Upper lobe of left lung (tissue), 6 donors: ENCODE measurements around the gene GRM3. TPM values are rescaled to one million over a fixed set of nuclear protein-coding genes. Genes with fewer than 3 reads are reported as not detected.

Source experiments
- ATAC-seq, 2 donors: fragments of 200-7000 bp; cut with Tn5 transposase; one replicate each; pipeline ENCODE4 v1.9.1; 2022; ENCODE audit warnings: mild to moderate bottlenecking in 2 of 2, moderate library complexity in 2 of 2; ENCODE audit not compliant: low FRiP score in 2 of 2
- DNase-seq, 2 donors: peaks; one replicate each; pipeline ENCODE4 v3.0.0-alpha.2; 2019 to 2020
- H3K27ac ChIP-seq, 4 donors: fragments of 200-600 bp; sonication (generic); one replicate each; pipeline ENCODE4 v1.5.1; 2016 to 2019
- H3K27me3 ChIP-seq, 4 donors: fragments of 200-600 bp; sonication (generic); one replicate each; pipeline ENCODE4 v1.5.1; 2017 to 2019
- H3K36me3 ChIP-seq, 4 donors: fragments of 200-600 bp; sonication (generic); one replicate each; pipeline ENCODE4 v1.5.1; 2016 to 2019
- H3K4me1 ChIP-seq, 4 donors: fragments of 200-600 bp; sonication (generic); one replicate each; pipeline ENCODE4 v1.5.1; 2018 to 2019
- H3K4me3 ChIP-seq, 4 donors: fragments of 200-600 bp; sonication (generic); one replicate each; pipeline ENCODE4 v1.5.1; 2017 to 2019; ENCODE audit warnings: mild to moderate bottlenecking in 2 of 4, moderate library complexity in 1 of 4
- H3K9me3 ChIP-seq, 4 donors: fragments of 200-600 bp; sonication (generic); one replicate each; pipeline ENCODE4 v1.5.1; 2018 to 2019
- EP300 ChIP-seq, 4 donors: sonication (generic); formaldehyde crosslinking; IDR thresholded peaks; one replicate each; pipeline ENCODE4 v1.5.1; 2017; ENCODE audit warnings: antibody characterized with exemption in 4 of 4, control low read depth in 2 of 4
- POLR2A ChIP-seq, 4 donors: fragments of 450-650 bp; IDR thresholded peaks; one replicate each; pipeline ENCODE4 v1.5.1; 2016 to 2017; ENCODE audit warnings: antibody characterized with exemption in 4 of 4, mild to moderate bottlenecking in 2 of 4
- POLR2AphosphoS5 ChIP-seq, 2 donors: sonication (generic); formaldehyde crosslinking; IDR thresholded peaks; one replicate each; pipeline ENCODE4 v1.5.1; 2017; ENCODE audit warnings: antibody characterized with exemption in 2 of 2
- WGBS, 2 donors: methylation state at CpG; one replicate each; pipeline ENCODE4 v1.1.5; 2017 to 2018; 5-methylcytosine and 5-hydroxymethylcytosine counted together
- total RNA-seq, 6 donors: library from RNA; depleted of rRNA in 4 of 6; stranded (reverse); fragments of >200 nt in 4 of 6; gene quantifications; one replicate each; pipeline versions ENCODE4 v1.1.0 to v1.2.1, GENCODE V29; 2016 to 2021
- TF ChIP-seq, protein P1 (sequence below), 6 experiments: fragments of 450-650 bp in 4 of 6; fragments of 200-600 bp in 2 of 6; sonication (generic) in 2 of 6; IDR thresholded peaks; one replicate each; pipeline ENCODE4 v1.5.1; 2016 to 2019; ENCODE audit warnings: antibody characterized with exemption in 6 of 6
- donor health status: DM: no; HTN: no; CAD: no; lungs with moderate emphysema.
- donor health status: DM: no; HTN: yes; CAD: no; lungs with severe emphysema.

Gene GRM3
- total RNA-seq, 6 donors from 2014 or later = not detected

DNA sequence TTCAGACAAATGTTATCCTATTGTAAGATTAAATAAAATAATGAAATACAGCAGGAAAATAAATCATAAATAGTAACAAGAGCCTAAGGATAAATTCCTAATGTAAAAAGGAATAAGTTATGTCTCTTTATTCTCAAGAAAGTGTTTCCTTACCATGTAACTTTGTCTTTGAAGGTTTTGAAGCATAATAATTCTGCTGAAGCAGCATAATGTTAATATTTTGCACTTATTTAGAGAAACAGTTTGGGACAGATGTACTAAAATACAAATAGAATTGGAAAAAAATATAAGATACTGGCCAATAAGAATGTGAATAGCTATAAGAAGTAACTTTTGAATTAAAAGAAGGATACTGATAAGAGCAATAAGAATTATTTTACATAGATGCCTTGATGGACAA, 45.7 kb downstream of the GRM3 start:
- DNase-seq (no peak), ATAC-seq (no peak)
- Histone ChIP-seq H3K9me3 (no peaks in the 10 kb centered on the region), H3K4me3 (no peak overlapping the region), H3K4me1 (no peaks in the 10 kb centered on the region), H3K36me3 (no peaks in the 10 kb centered on the region), H3K27me3 (no peaks in the 10 kb centered on the region), H3K27ac (no peak overlapping the region)
- no peak for TF ChIP-seq POLR2AphosphoS5 (IDR thresholded peaks at IDR 0.05)
- TF ChIP-seq, protein P1, sequence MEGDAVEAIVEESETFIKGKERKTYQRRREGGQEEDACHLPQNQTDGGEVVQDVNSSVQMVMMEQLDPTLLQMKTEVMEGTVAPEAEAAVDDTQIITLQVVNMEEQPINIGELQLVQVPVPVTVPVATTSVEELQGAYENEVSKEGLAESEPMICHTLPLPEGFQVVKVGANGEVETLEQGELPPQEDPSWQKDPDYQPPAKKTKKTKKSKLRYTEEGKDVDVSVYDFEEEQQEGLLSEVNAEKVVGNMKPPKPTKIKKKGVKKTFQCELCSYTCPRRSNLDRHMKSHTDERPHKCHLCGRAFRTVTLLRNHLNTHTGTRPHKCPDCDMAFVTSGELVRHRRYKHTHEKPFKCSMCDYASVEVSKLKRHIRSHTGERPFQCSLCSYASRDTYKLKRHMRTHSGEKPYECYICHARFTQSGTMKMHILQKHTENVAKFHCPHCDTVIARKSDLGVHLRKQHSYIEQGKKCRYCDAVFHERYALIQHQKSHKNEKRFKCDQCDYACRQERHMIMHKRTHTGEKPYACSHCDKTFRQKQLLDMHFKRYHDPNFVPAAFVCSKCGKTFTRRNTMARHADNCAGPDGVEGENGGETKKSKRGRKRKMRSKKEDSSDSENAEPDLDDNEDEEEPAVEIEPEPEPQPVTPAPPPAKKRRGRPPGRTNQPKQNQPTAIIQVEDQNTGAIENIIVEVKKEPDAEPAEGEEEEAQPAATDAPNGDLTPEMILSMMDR (IDR thresholded peaks at IDR 0.05) = no peak
- no peak for TF ChIP-seq EP300 (IDR thresholded peaks at IDR 0.05)
- no peak for TF ChIP-seq POLR2A (IDR thresholded peaks at IDR 0.05)

GRCh38 chr7:86692755-86693154, 49.0 kb downstream of the GRM3 start:
- ATAC-seq = no peak

GRCh38 chr7:86706406-86706805, 62.7 kb downstream of the GRM3 start:
- H3K4me3 ChIP-seq = no peak overlapping the region
- H3K27ac ChIP-seq = no peak overlapping the region
- no peaks in the 10 kb centered on the region for H3K4me1 ChIP-seq
- no peak for DNase-seq
- no peaks in the 10 kb centered on the region for H3K9me3 ChIP-seq
- 79 to 80% methylated on average over 1 of the region's 1 CpG for WGBS, 2 donors
- H3K36me3 ChIP-seq = no peaks in the 10 kb centered on the region
- H3K27me3 ChIP-seq = no peaks in the 10 kb centered on the region
- TF ChIP-seq EP300 (IDR thresholded peaks at IDR 0.05) (no peak), POLR2AphosphoS5 (IDR thresholded peaks at IDR 0.05) (no peak), POLR2A (IDR thresholded peaks at IDR 0.05) (no peak)
- TF ChIP-seq, protein P1 (IDR thresholded peaks at IDR 0.05) = no peak
- ATAC-seq = no peak

More at GRCh38 chr7:86692755-86693154, 49.0 kb downstream of the GRM3 start:
- 78 to 84% methylated on average over 2 of the region's 2 CpGs for WGBS, 2 donors
- no peak for TF ChIP-seq POLR2A (IDR thresholded peaks at IDR 0.05)
- TF ChIP-seq, protein P1 (IDR thresholded peaks at IDR 0.05) = no peak
- no peak for DNase-seq
- Histone ChIP-seq H3K27ac (no peak overlapping the region), H3K4me3 (no peak overlapping the region), H3K9me3 (no peaks in the 10 kb centered on the region), H3K36me3 (no peaks in the 10 kb centered on the region), H3K27me3 (no peaks in the 10 kb centered on the region), H3K4me1 (no peaks in the 10 kb centered on the region)

DNA sequence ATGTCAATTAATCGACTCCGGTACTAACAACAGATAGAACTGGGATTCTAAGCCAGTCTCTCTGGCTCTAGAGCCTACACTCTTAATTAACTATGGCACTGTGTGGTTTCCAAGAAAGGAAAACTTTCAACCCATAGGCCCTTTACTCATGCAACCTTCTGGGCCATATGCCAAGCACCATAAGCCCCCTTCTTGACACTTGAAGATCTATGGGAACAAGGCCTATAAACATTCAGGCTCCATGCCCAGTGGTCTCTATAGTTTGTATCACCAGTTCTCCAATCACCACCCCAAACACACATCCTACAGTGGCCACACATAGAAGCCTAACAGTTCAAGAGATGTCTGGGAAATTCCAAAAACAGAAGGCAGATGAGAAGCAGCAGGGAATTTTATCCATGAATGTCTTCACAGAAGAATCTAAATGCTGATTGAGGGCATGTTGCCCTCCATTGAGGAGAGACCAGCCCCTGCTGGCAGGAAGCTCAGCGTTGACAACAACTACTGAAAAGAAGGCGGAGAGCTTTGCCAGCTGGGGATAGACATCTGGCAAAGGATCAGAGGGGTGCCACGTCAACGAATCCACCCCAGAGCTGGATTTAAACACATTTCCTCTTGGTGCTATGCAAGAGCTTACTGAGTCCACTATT, 64.4 kb downstream of the GRM3 start:
- no peaks in the 10 kb centered on the region for H3K4me1 ChIP-seq
- no peak for TF ChIP-seq POLR2A (IDR thresholded peaks at IDR 0.05)
- TF ChIP-seq, protein P1 (IDR thresholded peaks at IDR 0.05) = no peak
- TF ChIP-seq EP300 (IDR thresholded peaks at IDR 0.05) = no peak
- no peak for TF ChIP-seq POLR2AphosphoS5 (IDR thresholded peaks at IDR 0.05)
- no peaks in the 10 kb centered on the region for H3K36me3 ChIP-seq
- no peaks in the 10 kb centered on the region for H3K9me3 ChIP-seq
- DNase-seq (no peak), ATAC-seq (no peak)
- WGBS, 2 donors = 66% methylated on average over 6 of the region's 6 CpGs
- H3K27me3 ChIP-seq = no peaks in the 10 kb centered on the region
- no peak overlapping the region for H3K4me3 ChIP-seq
- H3K27ac ChIP-seq = no peak overlapping the region

DNA sequence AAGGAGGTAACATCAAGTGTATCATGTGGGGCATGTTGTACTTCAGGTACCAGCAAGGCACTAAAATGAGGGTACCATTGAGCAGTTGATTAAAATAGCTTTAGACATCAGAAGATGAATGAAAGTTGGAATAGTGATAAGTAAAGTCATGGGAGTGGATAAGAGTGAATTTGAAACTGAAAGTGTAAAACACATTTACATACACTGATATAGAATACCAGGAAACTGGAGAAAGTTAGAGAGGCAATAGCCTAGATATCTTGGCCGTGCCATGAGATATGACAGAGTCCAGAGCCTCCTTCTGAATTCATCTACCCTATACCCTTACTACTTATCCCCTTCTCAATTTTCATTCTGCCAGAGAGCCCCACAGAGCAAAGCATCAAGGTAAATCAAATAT, 76.6 kb downstream of the GRM3 start:
- ATAC-seq = no peak
- Histone ChIP-seq H3K9me3 (no peaks in the 10 kb centered on the region), H3K4me1 (no peaks in the 10 kb centered on the region), H3K36me3 (no peaks in the 10 kb centered on the region), H3K4me3 (no peak overlapping the region), H3K27me3 (no peaks in the 10 kb centered on the region), H3K27ac (no peak overlapping the region)
- WGBS, 2 donors = 59 to 75% methylated on average over 1 of the region's 1 CpG
- TF ChIP-seq POLR2A (IDR thresholded peaks at IDR 0.05) (no peak), POLR2AphosphoS5 (IDR thresholded peaks at IDR 0.05) (no peak), EP300 (IDR thresholded peaks at IDR 0.05) (no peak)
- TF ChIP-seq, protein P1 (IDR thresholded peaks at IDR 0.05) = no peak
- DNase-seq = no peak
